ENCODE measurements around the gene SEZ6L2. TPM values are rescaled to one million over a fixed set of nuclear protein-coding genes. Genes with fewer than 3 reads are reported as not detected.
A peak's percentile ranks its signal among the peaks of the same experiment; 100 is the strongest.

SEZ6L2 gene
- total and polyA plus RNA-seq, 2 of the 13 experiments (the other 11 are each of a cell fraction or from before 2014, with no cell fraction given) = 14.9 to 16.9 TPM

- TF ChIP-seq, protein P1, sequence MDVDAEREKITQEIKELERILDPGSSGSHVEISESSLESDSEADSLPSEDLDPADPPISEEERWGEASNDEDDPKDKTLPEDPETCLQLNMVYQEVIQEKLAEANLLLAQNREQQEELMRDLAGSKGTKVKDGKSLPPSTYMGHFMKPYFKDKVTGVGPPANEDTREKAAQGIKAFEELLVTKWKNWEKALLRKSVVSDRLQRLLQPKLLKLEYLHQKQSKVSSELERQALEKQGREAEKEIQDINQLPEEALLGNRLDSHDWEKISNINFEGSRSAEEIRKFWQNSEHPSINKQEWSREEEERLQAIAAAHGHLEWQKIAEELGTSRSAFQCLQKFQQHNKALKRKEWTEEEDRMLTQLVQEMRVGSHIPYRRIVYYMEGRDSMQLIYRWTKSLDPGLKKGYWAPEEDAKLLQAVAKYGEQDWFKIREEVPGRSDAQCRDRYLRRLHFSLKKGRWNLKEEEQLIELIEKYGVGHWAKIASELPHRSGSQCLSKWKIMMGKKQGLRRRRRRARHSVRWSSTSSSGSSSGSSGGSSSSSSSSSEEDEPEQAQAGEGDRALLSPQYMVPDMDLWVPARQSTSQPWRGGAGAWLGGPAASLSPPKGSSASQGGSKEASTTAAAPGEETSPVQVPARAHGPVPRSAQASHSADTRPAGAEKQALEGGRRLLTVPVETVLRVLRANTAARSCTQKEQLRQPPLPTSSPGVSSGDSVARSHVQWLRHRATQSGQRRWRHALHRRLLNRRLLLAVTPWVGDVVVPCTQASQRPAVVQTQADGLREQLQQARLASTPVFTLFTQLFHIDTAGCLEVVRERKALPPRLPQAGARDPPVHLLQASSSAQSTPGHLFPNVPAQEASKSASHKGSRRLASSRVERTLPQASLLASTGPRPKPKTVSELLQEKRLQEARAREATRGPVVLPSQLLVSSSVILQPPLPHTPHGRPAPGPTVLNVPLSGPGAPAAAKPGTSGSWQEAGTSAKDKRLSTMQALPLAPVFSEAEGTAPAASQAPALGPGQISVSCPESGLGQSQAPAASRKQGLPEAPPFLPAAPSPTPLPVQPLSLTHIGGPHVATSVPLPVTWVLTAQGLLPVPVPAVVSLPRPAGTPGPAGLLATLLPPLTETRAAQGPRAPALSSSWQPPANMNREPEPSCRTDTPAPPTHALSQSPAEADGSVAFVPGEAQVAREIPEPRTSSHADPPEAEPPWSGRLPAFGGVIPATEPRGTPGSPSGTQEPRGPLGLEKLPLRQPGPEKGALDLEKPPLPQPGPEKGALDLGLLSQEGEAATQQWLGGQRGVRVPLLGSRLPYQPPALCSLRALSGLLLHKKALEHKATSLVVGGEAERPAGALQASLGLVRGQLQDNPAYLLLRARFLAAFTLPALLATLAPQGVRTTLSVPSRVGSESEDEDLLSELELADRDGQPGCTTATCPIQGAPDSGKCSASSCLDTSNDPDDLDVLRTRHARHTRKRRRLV (CRISPR knock-in tag; IDR thresholded peaks at IDR 0.05) = peak; percentile 73; the same call in 1 of the 2 replicates
- peak; percentile 77 for TF ChIP-seq HOXA3 (CRISPR knock-in tag; IDR thresholded peaks at IDR 0.05)
- TF ChIP-seq AHDC1 (CRISPR knock-in tag; IDR thresholded peaks at IDR 0.05; ENCODE audit: borderline replicate concordance) = no peak
- no peak for TF ChIP-seq TCF7L2 (IDR thresholded peaks at IDR 0.05; ENCODE audit: low read depth, low read length)
- no peak; the same call in 1 of the 2 replicates for TF ChIP-seq ZNF235 (CRISPR knock-in tag; IDR thresholded peaks at IDR 0.05; ENCODE audit: borderline replicate concordance)
- no peak; the same call in 1 of the 2 replicates for TF ChIP-seq ZNF225 (CRISPR knock-in tag; IDR thresholded peaks at IDR 0.05)
- TF ChIP-seq CCAR2 (optimal IDR thresholded peaks at IDR 0.05; ENCODE audit: low read depth, low read length) = no peak
- peak; percentile 97 for TF ChIP-seq ZNF263 (CRISPR knock-in tag; IDR thresholded peaks at IDR 0.05)
- TF ChIP-seq, protein P2, sequence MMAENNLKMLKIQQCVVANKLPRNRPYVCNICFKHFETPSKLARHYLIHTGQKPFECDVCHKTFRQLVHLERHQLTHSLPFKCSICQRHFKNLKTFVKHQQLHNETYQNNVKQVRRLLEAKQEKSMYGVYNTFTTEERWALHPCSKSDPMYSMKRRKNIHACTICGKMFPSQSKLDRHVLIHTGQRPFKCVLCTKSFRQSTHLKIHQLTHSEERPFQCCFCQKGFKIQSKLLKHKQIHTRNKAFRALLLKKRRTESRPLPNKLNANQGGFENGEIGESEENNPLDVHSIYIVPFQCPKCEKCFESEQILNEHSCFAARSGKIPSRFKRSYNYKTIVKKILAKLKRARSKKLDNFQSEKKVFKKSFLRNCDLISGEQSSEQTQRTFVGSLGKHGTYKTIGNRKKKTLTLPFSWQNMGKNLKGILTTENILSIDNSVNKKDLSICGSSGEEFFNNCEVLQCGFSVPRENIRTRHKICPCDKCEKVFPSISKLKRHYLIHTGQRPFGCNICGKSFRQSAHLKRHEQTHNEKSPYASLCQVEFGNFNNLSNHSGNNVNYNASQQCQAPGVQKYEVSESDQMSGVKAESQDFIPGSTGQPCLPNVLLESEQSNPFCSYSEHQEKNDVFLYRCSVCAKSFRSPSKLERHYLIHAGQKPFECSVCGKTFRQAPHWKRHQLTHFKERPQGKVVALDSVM (CRISPR knock-in tag; IDR thresholded peaks at IDR 0.05) = no peak
- no peak for TF ChIP-seq HOMEZ (CRISPR knock-in tag; IDR thresholded peaks at IDR 0.05; ENCODE audit: low read depth)
- peak; percentile 67; the same call in 1 of the 2 replicates for TF ChIP-seq ONECUT2 (CRISPR knock-in tag; IDR thresholded peaks at IDR 0.05)
- TF ChIP-seq ZNF510 (CRISPR knock-in tag; IDR thresholded peaks at IDR 0.05; ENCODE audit: low read depth) = no peak
- no peak; the same call in none of the 2 replicates for TF ChIP-seq MED13 (CRISPR knock-in tag; IDR thresholded peaks at IDR 0.05)
- TF ChIP-seq POGZ (CRISPR knock-in tag; IDR thresholded peaks at IDR 0.05) = no peak
- no peak for TF ChIP-seq ZNF44 (CRISPR knock-in tag; IDR thresholded peaks at IDR 0.05)
- 0 out of 2 replicates have a peak, but pooled peaks have one; percentile 45 for TF ChIP-seq ZNF629 (CRISPR knock-in tag; conservative IDR thresholded peaks at IDR 0.05)
Measured at GRCh38 chr16:29899516-29900101, at the start of gene SEZ6L2 (continued).

All from HepG2 (cell line).